Thyroid gland (tissue), 4 donors: ENCODE measurements around the gene TMC3. TPM values are rescaled to one million over a fixed set of nuclear protein-coding genes. Genes with fewer than 3 reads are reported as not detected.
A peak's percentile ranks its signal among the peaks of the same experiment; 100 is the strongest.

Source experiments
- DNase-seq, 2 donors: peaks; one replicate each; pipeline ENCODE4 v3.0.0-alpha.2; 2019
- H3K27ac ChIP-seq, 3 donors: fragments of 200-600 bp; sonication (generic); 1 replicate in 2 of 3; 2 replicates in 1 of 3; pipeline ENCODE4 v1.5.1; 2016 to 2019; ENCODE audit warnings: mild to moderate bottlenecking in 1 of 3, moderate library complexity in 1 of 3
- H3K27me3 ChIP-seq: fragments of 200-600 bp; sonication (generic); one replicate; pipeline ENCODE4 v1.5.1; 2019
- H3K36me3 ChIP-seq, 2 donors: fragments of 200-600 bp; sonication (generic); one replicate each; pipeline ENCODE4 v1.5.1; 2016 to 2019
- H3K4me1 ChIP-seq, 2 donors: fragments of 200-600 bp; sonication (generic); one replicate each; pipeline ENCODE4 v1.5.1; 2017 to 2019
- H3K4me3 ChIP-seq, 3 donors: fragments of 200-600 bp; sonication (generic); replicated peaks in 1 of 3; 1 replicate in 2 of 3; 2 replicates in 1 of 3; pipeline ENCODE4 v1.5.1; 2016; ENCODE audit warnings: mild to moderate bottlenecking in 1 of 3
- H3K9me3 ChIP-seq: fragments of 200-600 bp; sonication (generic); one replicate; pipeline ENCODE4 v1.5.1; 2017
- CTCF ChIP-seq, 6 experiments: fragments of 200-600 bp in 3 of 6; fragments of 450-650 bp in 3 of 6; sonication (generic) in 3 of 6; IDR thresholded peaks; one replicate each; pipeline ENCODE4 v1.5.1; 2016 to 2019; ENCODE audit warnings: antibody characterized with exemption in 6 of 6, mild to moderate bottlenecking in 2 of 6, inconsistent platforms in 1 of 6, moderate library complexity in 1 of 6
- POLR2A ChIP-seq, 2 donors: fragments of 450-650 bp; IDR thresholded peaks; one replicate each; pipeline ENCODE4 v1.6.1; 2017; ENCODE audit warnings: antibody characterized with exemption in 2 of 2, mild to moderate bottlenecking in 2 of 2, moderate library complexity in 1 of 2
- WGBS, 2 donors: methylation state at CpG; one replicate each; pipeline ENCODE4 v1.1.5; 2017; 5-methylcytosine and 5-hydroxymethylcytosine counted together
- intact Hi-C: fragments of 100-400 bp; cut with DNase I; formaldehyde crosslinking; loops from one replicate; pipeline ENCODE4 v1.15.1; 2023
- total RNA-seq, 4 donors: library from RNA; depleted of rRNA; stranded (reverse); fragments of >200 nt; gene quantifications; one replicate each; pipeline ENCODE4 v1.2.3, GENCODE V29; 2016

The TMC3 gene
- total RNA-seq, 4 donors from 2014 or later, result 0.33 to 0.40 (median 0.34) TPM; not detected in 1

GRCh38 chr15:81341351-81341750, 32.7 kb downstream of the TMC3 start:
- DNase-seq, result no peak
- H3K4me3 ChIP-seq, result no peak overlapping the region
- no peaks in the 10 kb centered on the region for H3K9me3 ChIP-seq
- peaks cover 0 to 8% of the 10 kb centered on the region in 2 donors for H3K4me1 ChIP-seq
- no peaks in the 10 kb centered on the region for H3K27me3 ChIP-seq
- WGBS, 2 donors, result 89 to 94% methylated on average over 4 of the region's 4 CpGs
- H3K27ac ChIP-seq, result no peak overlapping the region
- no peaks in the 10 kb centered on the region for H3K36me3 ChIP-seq
- intact Hi-C loops, result no loop called here
- TF ChIP-seq POLR2A (IDR thresholded peaks at IDR 0.05), result no peak
- no peak for TF ChIP-seq CTCF (IDR thresholded peaks at IDR 0.05)

GRCh38 chr15:81339851-81340250, 34.2 kb downstream of the TMC3 start:
- H3K4me3 ChIP-seq, result no peak overlapping the region
- no peaks in the 10 kb centered on the region for H3K27me3 ChIP-seq
- intact Hi-C loops, result no loop called here
- H3K9me3 ChIP-seq, result no peaks in the 10 kb centered on the region
- no peak for DNase-seq
- H3K27ac ChIP-seq, result no peak overlapping the region
- peaks cover 0 to 8% of the 10 kb centered on the region in 2 donors for H3K4me1 ChIP-seq
- WGBS, 2 donors, result 73 to 84% methylated on average over 4 of the region's 4 CpGs
- no peaks in the 10 kb centered on the region for H3K36me3 ChIP-seq
- TF ChIP-seq CTCF (IDR thresholded peaks at IDR 0.05) (no peak), POLR2A (IDR thresholded peaks at IDR 0.05) (no peak)

GRCh38 chr15:81339321-81339720, 34.7 kb downstream of the TMC3 start:
- TF ChIP-seq POLR2A (IDR thresholded peaks at IDR 0.05) (no peak), CTCF (IDR thresholded peaks at IDR 0.05) (no peak)
- H3K27ac ChIP-seq, result no peak overlapping the region

GRCh38 chr15:81338170-81339007, 35.6 kb downstream of the TMC3 start:
- H3K4me1 ChIP-seq, result peaks cover 0 to 8% of the 10 kb centered on the region in 2 donors
- peak in 1 of 2 donors; percentile 5 for DNase-seq
- H3K27me3 ChIP-seq, result no peaks in the 10 kb centered on the region
- intact Hi-C loops, result no loop called here
- no peaks in the 10 kb centered on the region for H3K9me3 ChIP-seq
- H3K36me3 ChIP-seq, result no peaks in the 10 kb centered on the region
- WGBS, 2 donors, result 71 to 73% methylated on average over 8 of the region's 8 CpGs
- H3K4me3 ChIP-seq, result no peak overlapping the region
- no peak overlapping the region for H3K27ac ChIP-seq
- TF ChIP-seq POLR2A (IDR thresholded peaks at IDR 0.05), result no peak
- no peak for TF ChIP-seq CTCF (IDR thresholded peaks at IDR 0.05)

More at GRCh38 chr15:81339321-81339720, 34.7 kb downstream of the TMC3 start:
- no peaks in the 10 kb centered on the region for H3K9me3 ChIP-seq
- H3K36me3 ChIP-seq, result no peaks in the 10 kb centered on the region
- WGBS, 2 donors, result 86 to 91% methylated on average over 5 of the region's 5 CpGs
- no peaks in the 10 kb centered on the region for H3K27me3 ChIP-seq
- intact Hi-C loops, result no loop called here
- H3K4me3 ChIP-seq, result no peak overlapping the region
- peaks cover 0 to 8% of the 10 kb centered on the region in 2 donors for H3K4me1 ChIP-seq
- DNase-seq, result no peak

- Histone ChIP-seq H3K27ac (no peak overlapping the region), H3K4me1 (peaks cover 0 to 8% of the 10 kb centered on the region in 2 donors), H3K36me3 (no peaks in the 10 kb centered on the region), H3K9me3 (no peaks in the 10 kb centered on the region), H3K4me3 (no peak overlapping the region), H3K27me3 (no peaks in the 10 kb centered on the region)
- TF ChIP-seq POLR2A (IDR thresholded peaks at IDR 0.05) (no peak), CTCF (IDR thresholded peaks at IDR 0.05) (no peak)
- DNase-seq, result no peak
- WGBS, 2 donors, result 66% methylated on average over 9 of the region's 9 CpGs
- intact Hi-C loops, result no loop called here
Measured at GRCh38 chr15:81337713-81338157, 36.3 kb downstream of the TMC3 start.
